CD14-positive monocyte (primary cell): ENCODE measurements around the gene CLDN5. TPM values are rescaled to one million over a fixed set of nuclear protein-coding genes. Genes with fewer than 3 reads are reported as not detected.

Experiments
- DNase-seq, 3 donors: peaks; one replicate each; pipeline ENCODE4 v3.0.0-alpha.2; 2011 to 2022
- H2AFZ ChIP-seq: 2 replicates; pipeline ENCODE4 v1.6.0; 2012; ENCODE audit warnings: mild to moderate bottlenecking, low read depth, low read length, inconsistent platforms; ENCODE audit not compliant: insufficient read depth, poor library complexity, severe bottlenecking
- H3K27ac ChIP-seq, 2 donors: 1 replicate in 1 of 2; 2 replicates in 1 of 2; pipeline ENCODE4 v1.5.1; 2012 to 2013; ENCODE audit warnings: low read length in 2 of 2, control low read depth in 1 of 2, inconsistent platforms in 1 of 2, low read depth in 1 of 2, mild to moderate bottlenecking in 1 of 2
- H3K27me3 ChIP-seq, 2 donors: one replicate each; pipeline versions ENCODE4 v1.6.0 to v1.6.1; 2011 to 2013; ENCODE audit warnings: low read length in 2 of 2; ENCODE audit not compliant: control insufficient read depth in 2 of 2, insufficient read depth in 2 of 2
- H3K36me3 ChIP-seq, 2 donors: replicated peaks in 1 of 2; 1 replicate in 1 of 2; 2 replicates in 1 of 2; pipeline versions ENCODE4 v1.5.1 to v1.6.1; 2012 to 2013; ENCODE audit warnings: low read length in 2 of 2, control low read depth in 1 of 2, inconsistent platforms in 1 of 2, mild to moderate bottlenecking in 1 of 2; ENCODE audit not compliant: insufficient read depth in 2 of 2, control insufficient read depth in 1 of 2
- H3K4me1 ChIP-seq, 2 donors: 1 replicate in 1 of 2; 2 replicates in 1 of 2; pipeline versions ENCODE4 v1.5.1 to v1.6.1; 2012 to 2013; ENCODE audit warnings: low read length in 2 of 2, control low read depth in 1 of 2, inconsistent platforms in 1 of 2, mild to moderate bottlenecking in 1 of 2, moderate library complexity in 1 of 2; ENCODE audit not compliant: insufficient read depth in 2 of 2, control insufficient read depth in 1 of 2
- H3K4me2 ChIP-seq: replicated peaks from 2 replicates; pipeline ENCODE3; 2012; ENCODE audit warnings: low read length, moderate library complexity, mild to moderate bottlenecking; ENCODE audit not compliant: poor library complexity, severe bottlenecking; ENCODE audit errors: extremely low read depth
- H3K4me3 ChIP-seq, 3 experiments: fragments of 200-600 bp in 1 of 3; sonication (generic) in 1 of 3; replicated peaks in 1 of 3; 1 replicate in 2 of 3; 2 replicates in 1 of 3; pipeline ENCODE4 v1.5.1; 2011 to 2013; ENCODE audit warnings: low read length in 3 of 3, mild to moderate bottlenecking in 3 of 3, control low read depth in 2 of 3, low read depth in 2 of 3, inconsistent platforms in 1 of 3, moderate library complexity in 1 of 3
- H3K79me2 ChIP-seq: 2 replicates; pipeline ENCODE4 v1.6.0; 2012; ENCODE audit warnings: mild to moderate bottlenecking, control low read depth, inconsistent platforms, low read length, moderate library complexity; ENCODE audit not compliant: insufficient read depth
- H3K9ac ChIP-seq: 2 replicates; pipeline ENCODE4 v1.6.0; 2017; ENCODE audit warnings: low read length, mild to moderate bottlenecking; ENCODE audit not compliant: insufficient read depth, poor library complexity, severe bottlenecking
- H3K9me3 ChIP-seq, 2 donors: replicated peaks in 1 of 2; 1 replicate in 1 of 2; 2 replicates in 1 of 2; pipeline versions ENCODE4 v1.5.1 to v1.6.1; 2012 to 2013; ENCODE audit warnings: low read length in 2 of 2, control low read depth in 1 of 2; ENCODE audit not compliant: control insufficient read depth in 1 of 2, insufficient read depth in 1 of 2
- H4K20me1 ChIP-seq: 2 replicates; pipeline ENCODE4 v1.6.0; 2012; ENCODE audit warnings: mild to moderate bottlenecking, low read length, control low read depth, moderate library complexity; ENCODE audit not compliant: insufficient read depth
- H3K27ac Mint-ChIP-seq, 7 donors: one replicate each; pipeline ENCODE4 v1.8.0; 2020; ENCODE audit warnings: mild to moderate bottlenecking in 7 of 7, mixed read lengths in 7 of 7, moderate library complexity in 6 of 7, inconsistent platforms in 2 of 7
- H3K27me3 Mint-ChIP-seq, 3 donors: one replicate each; pipeline ENCODE4 v1.8.0; 2021 to 2022; ENCODE audit warnings: low read depth in 3 of 3, mild to moderate bottlenecking in 3 of 3, mixed read lengths in 3 of 3, moderate library complexity in 3 of 3, inconsistent platforms in 1 of 3
- H3K36me3 Mint-ChIP-seq, 2 donors: one replicate each; pipeline ENCODE4 v1.8.0; 2020; ENCODE audit warnings: mixed read lengths in 2 of 2, inconsistent platforms in 1 of 2, mild to moderate bottlenecking in 1 of 2
- H3K4me1 Mint-ChIP-seq: one replicate; pipeline ENCODE4 v1.8.0; 2020; ENCODE audit warnings: mild to moderate bottlenecking, mixed read lengths
- H3K4me3 Mint-ChIP-seq, 2 donors: one replicate each; pipeline ENCODE4 v1.8.0; 2020; ENCODE audit warnings: mild to moderate bottlenecking in 2 of 2, mixed read lengths in 2 of 2, moderate library complexity in 1 of 2
- H3K9me3 Mint-ChIP-seq, 7 donors: one replicate each; pipeline ENCODE4 v1.8.0; 2020 to 2022; ENCODE audit warnings: mixed read lengths in 7 of 7, mild to moderate bottlenecking in 6 of 7, moderate library complexity in 6 of 7, inconsistent platforms in 2 of 7
- WGBS: methylation state at CpG from one replicate; pipeline ENCODE4 v1.1.5; 2013; ENCODE audit warnings: missing lambda C conversion rate; ENCODE audit not compliant: insufficient coverage; 5-methylcytosine and 5-hydroxymethylcytosine counted together
- intact Hi-C, 2 donors: fragments of 100-400 bp; cut with micrococcal nuclease; formaldehyde crosslinking; loops; one replicate each; pipeline versions ENCODE4 v1.15.0 to v1.15.1; 2023
- polyA plus RNA-seq, 3 donors: library from polyadenylated mRNA; depleted of rRNA in 1 of 3; unstranded in 2 of 3; stranded (reverse) in 1 of 3; fragments of 300-500 nt in 2 of 3; fragments of >200 nt in 1 of 3; fragmentation: Illumina TruSeq in 2 of 3; gene quantifications; 1 replicate in 2 of 3; 2 replicates in 1 of 3; pipeline ENCODE4 v1.2.3, GENCODE V29; 2012 to 2021
- TF ChIP-seq, protein P1 (sequence below): fragments of 200-600 bp; IDR thresholded peaks from one replicate; pipeline ENCODE4 v1.8.0; 2022; ENCODE audit warnings: antibody characterized with exemption, mild to moderate bottlenecking

CLDN5 gene
- polyA plus RNA-seq, 3 donors, result 0.05 to 0.35 (median 0.27) TPM

GRCh38 chr22:19567157-19568009 lies 43.2 kb upstream of the CLDN5 start:
- TF ChIP-seq, protein P1, sequence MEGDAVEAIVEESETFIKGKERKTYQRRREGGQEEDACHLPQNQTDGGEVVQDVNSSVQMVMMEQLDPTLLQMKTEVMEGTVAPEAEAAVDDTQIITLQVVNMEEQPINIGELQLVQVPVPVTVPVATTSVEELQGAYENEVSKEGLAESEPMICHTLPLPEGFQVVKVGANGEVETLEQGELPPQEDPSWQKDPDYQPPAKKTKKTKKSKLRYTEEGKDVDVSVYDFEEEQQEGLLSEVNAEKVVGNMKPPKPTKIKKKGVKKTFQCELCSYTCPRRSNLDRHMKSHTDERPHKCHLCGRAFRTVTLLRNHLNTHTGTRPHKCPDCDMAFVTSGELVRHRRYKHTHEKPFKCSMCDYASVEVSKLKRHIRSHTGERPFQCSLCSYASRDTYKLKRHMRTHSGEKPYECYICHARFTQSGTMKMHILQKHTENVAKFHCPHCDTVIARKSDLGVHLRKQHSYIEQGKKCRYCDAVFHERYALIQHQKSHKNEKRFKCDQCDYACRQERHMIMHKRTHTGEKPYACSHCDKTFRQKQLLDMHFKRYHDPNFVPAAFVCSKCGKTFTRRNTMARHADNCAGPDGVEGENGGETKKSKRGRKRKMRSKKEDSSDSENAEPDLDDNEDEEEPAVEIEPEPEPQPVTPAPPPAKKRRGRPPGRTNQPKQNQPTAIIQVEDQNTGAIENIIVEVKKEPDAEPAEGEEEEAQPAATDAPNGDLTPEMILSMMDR, result no peak
- no peak overlapping the region for H3K4me3 Mint-ChIP-seq
- H3K4me1 Mint-ChIP-seq, result peaks cover 10% of the 10 kb centered on the region
- H4K20me1 ChIP-seq, result no peaks in the 10 kb centered on the region
- peak overlapping the region in 1 of 7 donors; percentile 29 for H3K27ac Mint-ChIP-seq
- peaks cover 9 to 11% of the 10 kb centered on the region in 2 donors for H3K4me1 ChIP-seq
- H3K9ac ChIP-seq, result no peak overlapping the region
- DNase-seq, result no peak
- no peak overlapping the region for H2AFZ ChIP-seq
- intact Hi-C loops, result no loop called here
- 97% methylated on average over 24 of the region's 24 CpGs for WGBS
- H3K27ac ChIP-seq, result no peak overlapping the region
- no peak overlapping the region for H3K4me3 ChIP-seq
- H3K27me3 Mint-ChIP-seq, result peaks cover 2 to 4% (median 4%) of the 10 kb centered on the region in 3 donors
- H3K27me3 ChIP-seq, result no peaks in the 10 kb centered on the region
- no peaks in the 10 kb centered on the region for H3K36me3 ChIP-seq
- peaks cover 0 to 10% (median 0%) of the 10 kb centered on the region in 7 donors for H3K9me3 Mint-ChIP-seq
- no peaks in the 10 kb centered on the region for H3K79me2 ChIP-seq
- H3K4me2 ChIP-seq, result no peak overlapping the region
- no peaks in the 10 kb centered on the region for H3K36me3 Mint-ChIP-seq
- H3K9me3 ChIP-seq, result no peaks in the 10 kb centered on the region

- intact Hi-C loops, result no loop called here
- Mint-ChIP-seq H3K27me3 (peaks cover 2 to 4% (median 4%) of the 10 kb centered on the region in 3 donors), H3K9me3 (peaks cover 0 to 10% (median 0%) of the 10 kb centered on the region in 7 donors), H3K4me3 (no peak overlapping the region), H3K27ac (peak overlapping the region in 1 of 7 donors; percentile 65), H3K4me1 (peaks cover 10% of the 10 kb centered on the region), H3K36me3 (no peaks in the 10 kb centered on the region)
- DNase-seq, result no peak
- TF ChIP-seq, protein P1, result no peak
- WGBS, result 97% methylated on average over 52 of the region's 52 CpGs
- no peaks in the 10 kb centered on the region for H3K27me3 ChIP-seq
- H3K27ac ChIP-seq, result peak overlapping the region in 1 of 2 donors; percentile 34
- H4K20me1 ChIP-seq, result no peaks in the 10 kb centered on the region
- H3K9ac ChIP-seq, result no peak overlapping the region
- peak overlapping the region; percentile 41 for H2AFZ ChIP-seq
- no peaks in the 10 kb centered on the region for H3K9me3 ChIP-seq
- H3K4me1 ChIP-seq, result peaks cover 9 to 11% of the 10 kb centered on the region in 2 donors
- H3K36me3 ChIP-seq, result no peaks in the 10 kb centered on the region
- H3K4me3 ChIP-seq, result no peak overlapping the region
- H3K79me2 ChIP-seq, result no peaks in the 10 kb centered on the region
- no peak overlapping the region for H3K4me2 ChIP-seq
These were observed 42.3 kb upstream of the CLDN5 start for GRCh38 chr22:19566279-19567156.
